Measurements from ENCODE around the gene SIDT1. TPM values are rescaled to one million over a fixed set of nuclear protein-coding genes. Genes with fewer than 3 reads are reported as not detected.

Gene SIDT1
- not detected in 2 replicates for total RNA-seq

GRCh38 chr3:113531826-113532697 lies at the start of gene SIDT1:
Gene SIDT1 (plus strand): TSS chr3:113532555. CDS start chr3:113533022, 467 bp downstream.

Other genes starting within 250 kb of the SIDT1 start
- 0.97 and 4.0 TPM in 2 replicates for gene CFAP44, start 91.1 kb upstream of the SIDT1 start, total RNA-seq
- gene SPICE1, start 17.4 kb upstream of the SIDT1 start, total RNA-seq = 4.2 and 11.9 TPM in 2 replicates
- 3.1 and 7.1 TPM in 2 replicates for gene USF3, start 164.1 kb downstream of the SIDT1 start, total RNA-seq
- 166 and 189 TPM in 2 replicates for gene NAA50, start 213.7 kb downstream of the SIDT1 start, total RNA-seq
- 108 and 195 TPM in 2 replicates for gene ATP6V1A, start 214.5 kb downstream of the SIDT1 start, total RNA-seq

Data from bladder microvascular endothelial cell (primary cell).